HepG2 (cell line): ENCODE data around the gene OTOP3. TPM values are rescaled to one million over a fixed set of nuclear protein-coding genes. Genes with fewer than 3 reads are reported as not detected.

Experiments used
- ATAC-seq: fragments of 200-7000 bp; cut with Tn5 transposase; 3 replicates; pipeline ENCODE4 v1.9.1; 2020; ENCODE audit warnings: mild to moderate bottlenecking, moderate library complexity
- BruUV-seq: library from RNA; stranded (reverse); fragments of 400-500 nt; replicated peaks from 2 replicates; lab custom pipeline; 2021; lab: Mats Ljungman, UMichigan
- CTCF ChIA-PET: fragments of 300-600 bp; formaldehyde crosslinking; extraction: SDS; loops from one replicate; lab custom pipeline; 2021; ENCODE audit warnings: low total read pairs, inconsistent platforms, low intra/inter-chr PET ratio; lab: Yijun Ruan, JAX
- POLR2A ChIA-PET: fragments of 350-600 bp; sonication (Branson Sonifier 250); formaldehyde crosslinking; loops from one replicate; lab custom pipeline; 2020; ENCODE audit warnings: antibody characterized with exemption, inconsistent platforms; lab: Yijun Ruan, JAX
- DNase-seq: peaks from one replicate; pipeline ENCODE4 v3.0.0-alpha.2; 2015; ENCODE audit warnings: low spot score
- FAIRE-seq: peaks from 3 replicates; lab custom pipeline; 2011; peaks lifted over from hg19 to GRCh38; lab: Jason Lieb, UNC
- H2AFZ ChIP-seq: one replicate; pipeline ENCODE4 v1.6.1; 2011; ENCODE audit warnings: low read length, inconsistent platforms
- H3K27ac ChIP-seq: fragments of 300-600 bp; 3 replicates; pipeline ENCODE4 v1.8.0; 2011; ENCODE audit warnings: mixed run types, mild to moderate bottlenecking, mixed read lengths, low read length, inconsistent platforms; ENCODE audit not compliant: insufficient read depth; ENCODE audit errors: extremely low read length
- H3K27me3 ChIP-seq, 2 experiments: fragments of 200-600 bp in 1 of 2; 2 replicates in 1 of 2; 3 replicates in 1 of 2; pipeline versions ENCODE4 v1.6.0 to v1.8.0; 2011; ENCODE audit warnings: low read length in 2 of 2, mild to moderate bottlenecking in 2 of 2, moderate library complexity in 2 of 2, inconsistent platforms in 1 of 2; ENCODE audit not compliant: insufficient read depth in 2 of 2, control insufficient read depth in 1 of 2
- H3K36me3 ChIP-seq, 2 experiments: fragments of 200-600 bp in 1 of 2; replicated peaks in 1 of 2; 2 replicates in 1 of 2; 3 replicates in 1 of 2; pipeline versions ENCODE4 v1.5.1 to v1.8.0; 2011; ENCODE audit warnings: low read length in 2 of 2, inconsistent platforms in 1 of 2; ENCODE audit not compliant: insufficient read depth in 2 of 2, control insufficient read depth in 1 of 2
- H3K4me1 ChIP-seq: 2 replicates; pipeline ENCODE4 v1.5.1; 2012; ENCODE audit warnings: low read length, inconsistent platforms; ENCODE audit not compliant: insufficient read depth
- H3K4me2 ChIP-seq: 2 replicates; pipeline ENCODE4 v1.6.0; 2011; ENCODE audit warnings: low read depth, low read length, inconsistent platforms
- H3K4me3 ChIP-seq, 3 experiments: fragments of 200-600 bp in 1 of 3; sonication (generic), shearing (Covaris generic) in 1 of 3; replicated peaks in 1 of 3; 2 replicates each; pipeline ENCODE4 v1.5.1; 2011 to 2016; ENCODE audit warnings: low read length in 3 of 3, inconsistent platforms in 2 of 3, low read depth in 2 of 3, mild to moderate bottlenecking in 2 of 3, control low read depth in 1 of 3, mixed read lengths in 1 of 3; ENCODE audit not compliant: insufficient read depth in 1 of 3
- H3K79me2 ChIP-seq: one replicate; pipeline ENCODE4 v1.6.1; 2011; ENCODE audit warnings: low read length, inconsistent platforms; ENCODE audit not compliant: insufficient read depth
- H3K9ac ChIP-seq: 2 replicates; pipeline ENCODE4 v1.6.0; 2011; ENCODE audit warnings: mild to moderate bottlenecking, low read depth, low read length, inconsistent platforms; ENCODE audit not compliant: insufficient read depth
- H3K9me3 ChIP-seq: 2 replicates; pipeline ENCODE4 v1.5.1; 2012; ENCODE audit warnings: mild to moderate bottlenecking, low read length
- H4K20me1 ChIP-seq: 2 replicates; pipeline ENCODE4 v1.6.0; 2011; ENCODE audit warnings: inconsistent platforms, mild to moderate bottlenecking, low read length, moderate library complexity; ENCODE audit not compliant: insufficient read depth
- CEBPB ChIP-seq: IDR thresholded peaks from 2 replicates; pipeline ENCODE4 v1.6.1; 2011; ENCODE audit warnings: low read depth, low read length, improper control_type of control experiment, borderline replicate concordance
- ONECUT2 ChIP-seq: sonication (generic); formaldehyde crosslinking; IDR thresholded peaks from 2 replicates; pipeline ENCODE4 v1.4.0; 2020; ENCODE audit warnings: missing genetic modification reagents
- ZNF543 ChIP-seq: sonication (generic); formaldehyde crosslinking; IDR thresholded peaks from 2 replicates; pipeline ENCODE4 v1.4.0; 2020; ENCODE audit warnings: mild to moderate bottlenecking, missing genetic modification reagents
- ZNF577 ChIP-seq: sonication (generic); formaldehyde crosslinking; IDR thresholded peaks from 2 replicates; pipeline ENCODE4 v1.4.0; 2020; ENCODE audit warnings: mild to moderate bottlenecking, low read depth, missing genetic modification reagents, borderline replicate concordance
- WGBS: methylation state at CpG from one replicate; pipeline ENCODE4 v1.1.6; 2017; ENCODE audit warnings: low lambda C conversion rate; 5-methylcytosine and 5-hydroxymethylcytosine counted together
- in situ Hi-C: cut with HindIII; loops from 2 replicates; pipeline ENCODE4 v1.10.0; 2017; ENCODE audit warnings: low pct_unique_long_range_greater_than_20kb; ENCODE audit not compliant: extremely low pct_ligation_motif_present
- intact Hi-C: fragments of 100-400 bp; cut with micrococcal nuclease; formaldehyde crosslinking; loops from one replicate; pipeline ENCODE4 v1.10.0; 2022; ENCODE audit not compliant: unreplicated experiment
- polyA plus RNA-seq, 8 experiments: library from polyadenylated mRNA; depleted of rRNA in 3 of 8; stranded (reverse) in 7 of 8; unstranded in 1 of 8; fragments of >200 nt; fragmentation: Illumina TruSeq in 4 of 8; extraction: Trizol in 4 of 8; gene quantifications; 2 replicates each; pipeline versions ENCODE4 v1.2.1 to v1.2.3, GENCODE V29; 2011 to 2016; ENCODE audit warnings: low read depth in 4 of 8, missing spikeins in 1 of 8, mixed read lengths in 1 of 8; ENCODE audit not compliant: insufficient read depth in 1 of 8
- total RNA-seq, 5 experiments: library from RNA; depleted of rRNA; stranded (reverse); fragments of >200 nt; fragmentation: Illumina TruSeq; extraction: Trizol; gene quantifications; 2 replicates each; pipeline ENCODE4 v1.2.3, GENCODE V29; 2016; ENCODE audit warnings: low read depth in 1 of 5
- TF ChIP-seq, protein P1 (sequence below): sonication (generic); formaldehyde crosslinking; conservative IDR thresholded peaks from 2 replicates; pipeline ENCODE4 v1.4.0; 2020; ENCODE audit warnings: missing genetic modification reagents
- TF ChIP-seq, protein P2 (sequence below): sonication (generic); formaldehyde crosslinking; IDR thresholded peaks from 2 replicates; pipeline ENCODE4 v1.4.0; 2020; ENCODE audit warnings: missing genetic modification reagents, borderline replicate concordance
- TF ChIP-seq, protein P3 (sequence below): sonication (generic); formaldehyde crosslinking; IDR thresholded peaks from 2 replicates; pipeline ENCODE4 v1.5.0; 2020; ENCODE audit warnings: mild to moderate bottlenecking, missing genetic modification reagents
- TF ChIP-seq, protein P4 (sequence below): sonication (generic); formaldehyde crosslinking; IDR thresholded peaks from 2 replicates; pipeline ENCODE4 v1.9.0; 2022; ENCODE audit warnings: missing genetic modification reagents, mild to moderate bottlenecking, borderline replicate concordance

Gene OTOP3
- total and polyA plus RNA-seq, 2 of the 13 experiments (the other 11 are each of a cell fraction or from before 2014, with no cell fraction given): not detected

DNA sequence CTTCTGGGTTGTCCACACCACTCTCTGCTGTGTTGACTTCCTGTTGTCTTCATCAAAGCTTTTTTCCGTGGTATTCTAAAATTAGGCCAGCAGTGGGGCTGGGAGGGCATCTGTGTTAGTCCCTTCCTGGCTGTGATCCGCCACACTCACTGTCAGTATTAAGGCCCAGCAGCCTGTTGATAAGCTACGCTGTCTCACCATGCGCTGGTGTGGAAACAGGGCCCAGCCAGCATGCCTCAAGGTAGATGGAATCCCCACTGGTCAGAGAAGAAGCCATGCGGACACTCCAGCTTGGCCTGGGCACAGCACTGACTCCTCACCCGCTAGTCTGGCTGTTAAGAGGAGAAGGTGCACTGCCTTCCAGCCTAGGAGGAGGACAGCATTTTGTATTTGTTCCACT, 63.1 kb downstream of the OTOP3 start (continued):
- TF ChIP-seq, protein P1, sequence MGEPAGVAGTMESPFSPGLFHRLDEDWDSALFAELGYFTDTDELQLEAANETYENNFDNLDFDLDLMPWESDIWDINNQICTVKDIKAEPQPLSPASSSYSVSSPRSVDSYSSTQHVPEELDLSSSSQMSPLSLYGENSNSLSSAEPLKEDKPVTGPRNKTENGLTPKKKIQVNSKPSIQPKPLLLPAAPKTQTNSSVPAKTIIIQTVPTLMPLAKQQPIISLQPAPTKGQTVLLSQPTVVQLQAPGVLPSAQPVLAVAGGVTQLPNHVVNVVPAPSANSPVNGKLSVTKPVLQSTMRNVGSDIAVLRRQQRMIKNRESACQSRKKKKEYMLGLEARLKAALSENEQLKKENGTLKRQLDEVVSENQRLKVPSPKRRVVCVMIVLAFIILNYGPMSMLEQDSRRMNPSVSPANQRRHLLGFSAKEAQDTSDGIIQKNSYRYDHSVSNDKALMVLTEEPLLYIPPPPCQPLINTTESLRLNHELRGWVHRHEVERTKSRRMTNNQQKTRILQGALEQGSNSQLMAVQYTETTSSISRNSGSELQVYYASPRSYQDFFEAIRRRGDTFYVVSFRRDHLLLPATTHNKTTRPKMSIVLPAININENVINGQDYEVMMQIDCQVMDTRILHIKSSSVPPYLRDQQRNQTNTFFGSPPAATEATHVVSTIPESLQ (CRISPR knock-in tag): no peak
- TF ChIP-seq, protein P2, sequence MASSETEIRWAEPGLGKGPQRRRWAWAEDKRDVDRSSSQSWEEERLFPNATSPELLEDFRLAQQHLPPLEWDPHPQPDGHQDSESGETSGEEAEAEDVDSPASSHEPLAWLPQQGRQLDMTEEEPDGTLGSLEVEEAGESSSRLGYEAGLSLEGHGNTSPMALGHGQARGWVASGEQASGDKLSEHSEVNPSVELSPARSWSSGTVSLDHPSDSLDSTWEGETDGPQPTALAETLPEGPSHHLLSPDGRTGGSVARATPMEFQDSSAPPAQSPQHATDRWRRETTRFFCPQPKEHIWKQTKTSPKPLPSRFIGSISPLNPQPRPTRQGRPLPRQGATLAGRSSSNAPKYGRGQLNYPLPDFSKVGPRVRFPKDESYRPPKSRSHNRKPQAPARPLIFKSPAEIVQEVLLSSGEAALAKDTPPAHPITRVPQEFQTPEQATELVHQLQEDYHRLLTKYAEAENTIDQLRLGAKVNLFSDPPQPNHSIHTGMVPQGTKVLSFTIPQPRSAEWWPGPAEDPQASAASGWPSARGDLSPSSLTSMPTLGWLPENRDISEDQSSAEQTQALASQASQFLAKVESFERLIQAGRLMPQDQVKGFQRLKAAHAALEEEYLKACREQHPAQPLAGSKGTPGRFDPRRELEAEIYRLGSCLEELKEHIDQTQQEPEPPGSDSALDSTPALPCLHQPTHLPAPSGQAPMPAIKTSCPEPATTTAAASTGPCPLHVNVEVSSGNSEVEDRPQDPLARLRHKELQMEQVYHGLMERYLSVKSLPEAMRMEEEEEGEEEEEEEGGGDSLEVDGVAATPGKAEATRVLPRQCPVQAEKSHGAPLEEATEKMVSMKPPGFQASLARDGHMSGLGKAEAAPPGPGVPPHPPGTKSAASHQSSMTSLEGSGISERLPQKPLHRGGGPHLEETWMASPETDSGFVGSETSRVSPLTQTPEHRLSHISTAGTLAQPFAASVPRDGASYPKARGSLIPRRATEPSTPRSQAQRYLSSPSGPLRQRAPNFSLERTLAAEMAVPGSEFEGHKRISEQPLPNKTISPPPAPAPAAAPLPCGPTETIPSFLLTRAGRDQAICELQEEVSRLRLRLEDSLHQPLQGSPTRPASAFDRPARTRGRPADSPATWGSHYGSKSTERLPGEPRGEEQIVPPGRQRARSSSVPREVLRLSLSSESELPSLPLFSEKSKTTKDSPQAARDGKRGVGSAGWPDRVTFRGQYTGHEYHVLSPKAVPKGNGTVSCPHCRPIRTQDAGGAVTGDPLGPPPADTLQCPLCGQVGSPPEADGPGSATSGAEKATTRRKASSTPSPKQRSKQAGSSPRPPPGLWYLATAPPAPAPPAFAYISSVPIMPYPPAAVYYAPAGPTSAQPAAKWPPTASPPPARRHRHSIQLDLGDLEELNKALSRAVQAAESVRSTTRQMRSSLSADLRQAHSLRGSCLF (CRISPR knock-in tag): no peak
- TF ChIP-seq ZNF543 (CRISPR knock-in tag): no peak
- TF ChIP-seq, all 625 proteins: peak for 0

DNA sequence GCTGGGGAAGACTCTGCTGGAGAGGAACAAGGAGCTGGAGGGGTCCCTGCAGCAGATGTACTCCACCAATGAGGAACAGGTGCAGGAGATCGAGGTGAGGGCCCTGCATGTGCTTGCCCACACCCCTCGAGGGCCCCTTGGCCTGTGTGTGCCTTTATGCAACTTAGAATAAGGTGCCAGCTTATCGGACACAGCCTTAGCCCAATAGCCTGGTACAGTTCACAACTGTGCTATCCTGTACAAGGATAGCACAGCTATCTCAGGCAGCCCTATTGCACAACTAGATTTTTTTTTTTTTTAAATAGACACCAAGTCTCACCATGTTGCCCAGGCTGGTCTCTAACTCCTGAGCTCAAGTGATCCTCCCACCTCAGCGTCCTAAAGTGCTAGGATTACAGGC, 63.8 kb downstream of the OTOP3 start:
- CTCF ChIA-PET: no interaction called here
- no peaks in the 10 kb centered on the region for H3K9me3 ChIP-seq
- intact Hi-C loops: no loop called here

More for the DNA sequence above, 63.8 kb downstream of the OTOP3 start:
- Histone ChIP-seq H3K9ac (no peak overlapping the region), H2AFZ (no peak overlapping the region), H3K4me3 (no peak overlapping the region), H3K79me2 (no peaks in the 10 kb centered on the region), H3K4me1 (peaks cover 6% of the 10 kb centered on the region), H3K27ac (no peak overlapping the region), H3K36me3 (peaks cover 0 to 2% of the 10 kb centered on the region in 2 experiments; a peak in 2 of 5 replicates), H3K4me2 (no peak overlapping the region), H3K27me3 (no peaks in the 10 kb centered on the region), H4K20me1 (no peaks in the 10 kb centered on the region)
- no peak for ATAC-seq
- DNase-seq: no peak
- FAIRE-seq: no peak
- no TSS peak for BruUV-seq
- TF ChIP-seq ONECUT2 (CRISPR knock-in tag) (no peak), ZNF577 (CRISPR knock-in tag) (no peak), CEBPB (peak; percentile 44; the same call in 1 of the 2 replicates)
- TF ChIP-seq, protein P3, sequence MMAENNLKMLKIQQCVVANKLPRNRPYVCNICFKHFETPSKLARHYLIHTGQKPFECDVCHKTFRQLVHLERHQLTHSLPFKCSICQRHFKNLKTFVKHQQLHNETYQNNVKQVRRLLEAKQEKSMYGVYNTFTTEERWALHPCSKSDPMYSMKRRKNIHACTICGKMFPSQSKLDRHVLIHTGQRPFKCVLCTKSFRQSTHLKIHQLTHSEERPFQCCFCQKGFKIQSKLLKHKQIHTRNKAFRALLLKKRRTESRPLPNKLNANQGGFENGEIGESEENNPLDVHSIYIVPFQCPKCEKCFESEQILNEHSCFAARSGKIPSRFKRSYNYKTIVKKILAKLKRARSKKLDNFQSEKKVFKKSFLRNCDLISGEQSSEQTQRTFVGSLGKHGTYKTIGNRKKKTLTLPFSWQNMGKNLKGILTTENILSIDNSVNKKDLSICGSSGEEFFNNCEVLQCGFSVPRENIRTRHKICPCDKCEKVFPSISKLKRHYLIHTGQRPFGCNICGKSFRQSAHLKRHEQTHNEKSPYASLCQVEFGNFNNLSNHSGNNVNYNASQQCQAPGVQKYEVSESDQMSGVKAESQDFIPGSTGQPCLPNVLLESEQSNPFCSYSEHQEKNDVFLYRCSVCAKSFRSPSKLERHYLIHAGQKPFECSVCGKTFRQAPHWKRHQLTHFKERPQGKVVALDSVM (CRISPR knock-in tag): no peak
- TF ChIP-seq, protein P4, sequence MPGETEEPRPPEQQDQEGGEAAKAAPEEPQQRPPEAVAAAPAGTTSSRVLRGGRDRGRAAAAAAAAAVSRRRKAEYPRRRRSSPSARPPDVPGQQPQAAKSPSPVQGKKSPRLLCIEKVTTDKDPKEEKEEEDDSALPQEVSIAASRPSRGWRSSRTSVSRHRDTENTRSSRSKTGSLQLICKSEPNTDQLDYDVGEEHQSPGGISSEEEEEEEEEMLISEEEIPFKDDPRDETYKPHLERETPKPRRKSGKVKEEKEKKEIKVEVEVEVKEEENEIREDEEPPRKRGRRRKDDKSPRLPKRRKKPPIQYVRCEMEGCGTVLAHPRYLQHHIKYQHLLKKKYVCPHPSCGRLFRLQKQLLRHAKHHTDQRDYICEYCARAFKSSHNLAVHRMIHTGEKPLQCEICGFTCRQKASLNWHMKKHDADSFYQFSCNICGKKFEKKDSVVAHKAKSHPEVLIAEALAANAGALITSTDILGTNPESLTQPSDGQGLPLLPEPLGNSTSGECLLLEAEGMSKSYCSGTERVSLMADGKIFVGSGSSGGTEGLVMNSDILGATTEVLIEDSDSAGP (CRISPR knock-in tag): no peak
- POLR2A ChIA-PET: interaction anchor here (0.6 to 1.8 kb wide), 2 partner anchors 13 to 300 kb away, joined by 3 to 13 read pairs; partner anchors contain the start of gene MRPL58
- 38% methylated on average over 4 of the region's 4 CpGs for WGBS
- in situ Hi-C loops: no loop called here
